Naive thymus-derived CD8-positive, alpha-beta T cell (primary cell): ENCODE measurements around the gene SNCB. TPM values are rescaled to one million over a fixed set of nuclear protein-coding genes. Genes with fewer than 3 reads are reported as not detected.

Experiments
- ATAC-seq, 2 donors: fragments of 150-1000 bp; cut with Tn5 transposase in 1 of 2; sonication (Bioruptor Pico), chemical (Tn5 transposase) in 1 of 2; 1 replicate in 1 of 2; 2 replicates in 1 of 2; pipeline ENCODE4 v1.10.0; 2021; ENCODE audit warnings: mild to moderate bottlenecking in 2 of 2, moderate library complexity in 2 of 2
- POLR2A ChIA-PET: fragments of 350-600 bp; sonication (Branson Sonifier 250); formaldehyde crosslinking; loops from one replicate; lab custom pipeline; 2021; ENCODE audit warnings: antibody characterized with exemption; lab: Charles Lee
- DNase-seq, 10 donors: peaks; one replicate each; pipeline versions ENCODE4 v3.0.0 to v3.0.0-alpha.2; 2020 to 2022
- H3K27ac Mint-ChIP-seq, 10 donors: one replicate each; pipeline ENCODE4 v1.8.0; 2020 to 2022; ENCODE audit warnings: mild to moderate bottlenecking in 10 of 10, mixed read lengths in 10 of 10, moderate library complexity in 4 of 10, inconsistent platforms in 1 of 10
- H3K27me3 Mint-ChIP-seq, 5 donors: one replicate each; pipeline ENCODE4 v1.8.0; 2021 to 2022; ENCODE audit warnings: mixed read lengths in 5 of 5
- H3K36me3 Mint-ChIP-seq, 3 donors: one replicate each; pipeline ENCODE4 v1.8.0; 2020 to 2022; ENCODE audit warnings: mixed read lengths in 3 of 3, mild to moderate bottlenecking in 2 of 3, inconsistent platforms in 1 of 3
- H3K4me1 Mint-ChIP-seq, 4 donors: one replicate each; pipeline ENCODE4 v1.8.0; 2021 to 2022; ENCODE audit warnings: mixed read lengths in 4 of 4
- H3K4me3 Mint-ChIP-seq, 10 donors: one replicate each; pipeline ENCODE4 v1.8.0; 2020 to 2022; ENCODE audit warnings: mild to moderate bottlenecking in 10 of 10, mixed read lengths in 10 of 10, moderate library complexity in 6 of 10, inconsistent platforms in 1 of 10
- H3K9me3 Mint-ChIP-seq, 9 donors: one replicate each; pipeline ENCODE4 v1.8.0; 2020 to 2022; ENCODE audit warnings: mixed read lengths in 9 of 9, mild to moderate bottlenecking in 3 of 9, inconsistent platforms in 1 of 9, moderate library complexity in 1 of 9
- polyA plus RNA-seq, 3 donors: library from polyadenylated mRNA; unstranded; fragments of 300-500 nt; fragmentation: Illumina TruSeq; gene quantifications; one replicate each; pipeline ENCODE4 v1.2.3, GENCODE V29; 2021
- total RNA-seq, 8 experiments: library from RNA in 2 of 8; stranded (reverse) in 2 of 8; gene quantifications; one replicate each; pipeline ENCODE4 v1.2.3 and lab custom pipeline; 2021 to 2026

SNCB gene
- total and polyA plus RNA-seq, 5 experiments from 2014 or later = not detected

DNA sequence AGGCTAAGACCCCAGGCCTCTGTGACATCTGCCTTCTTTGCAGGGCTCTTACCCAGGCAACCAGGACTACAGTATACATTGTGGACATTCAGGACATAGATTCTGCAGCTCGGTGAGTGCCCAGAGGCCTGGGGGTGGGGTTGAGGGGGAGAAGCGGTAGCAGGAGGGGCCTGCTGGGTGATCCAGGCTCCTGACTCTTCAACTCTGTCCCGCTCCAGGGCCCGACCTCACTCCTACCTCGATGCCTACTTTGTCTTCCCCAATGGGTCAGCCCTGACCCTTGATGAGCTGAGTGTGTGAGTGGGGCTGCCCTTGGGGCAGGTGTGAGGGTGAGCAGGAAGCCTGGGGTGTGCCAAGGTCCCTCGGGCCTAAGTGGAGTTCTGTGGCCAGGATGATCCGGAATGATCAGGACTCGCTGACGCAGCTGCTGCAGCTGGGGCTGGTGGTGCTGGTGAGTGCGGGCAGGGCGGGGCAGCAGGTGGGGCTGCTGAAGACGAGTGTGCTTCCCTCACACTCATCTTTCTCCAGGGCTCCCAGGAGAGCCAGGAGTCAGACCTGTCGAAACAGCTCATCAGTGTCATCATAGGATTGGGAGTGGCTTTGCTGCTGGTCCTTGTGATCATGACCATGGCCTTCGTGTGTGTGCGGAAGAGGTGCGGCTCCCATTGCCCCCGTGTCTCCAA is 40.2 kb downstream of the SNCB start:
- DNase-seq = no peak
- Mint-ChIP-seq H3K27me3 (peaks cover 0 to 6% (median 0%) of the 10 kb centered on the region in 5 donors), H3K9me3 (peaks cover 0 to 12% (median 4%) of the 10 kb centered on the region in 9 donors), H3K4me1 (no peaks in the 10 kb centered on the region), H3K36me3 (peaks cover 0 to 6% (median 6%) of the 10 kb centered on the region in 3 donors), H3K4me3 (no peak overlapping the region), H3K27ac (no peak overlapping the region)
- POLR2A ChIA-PET = no interaction called here
- ATAC-seq = no peak

GRCh38 chr5:176589039-176589769 is 41.1 kb downstream of the SNCB start:
- H3K4me1 Mint-ChIP-seq = no peaks in the 10 kb centered on the region
- peaks cover 0 to 6% (median 0%) of the 10 kb centered on the region in 5 donors for H3K27me3 Mint-ChIP-seq
- no peak overlapping the region for H3K27ac Mint-ChIP-seq
- H3K36me3 Mint-ChIP-seq = peaks cover 0 to 7% (median 7%) of the 10 kb centered on the region in 3 donors
- no peak for ATAC-seq
- H3K9me3 Mint-ChIP-seq = peaks cover 0 to 15% (median 6%) of the 10 kb centered on the region in 9 donors
- H3K4me3 Mint-ChIP-seq = no peak overlapping the region
- POLR2A ChIA-PET = no interaction called here
- DNase-seq = no peak

- DNase-seq = no peak
- Mint-ChIP-seq H3K36me3 (peaks cover 0 to 7% (median 7%) of the 10 kb centered on the region in 3 donors), H3K9me3 (peaks cover 0 to 25% (median 6%) of the 10 kb centered on the region in 9 donors), H3K27me3 (peaks cover 0 to 6% (median 0%) of the 10 kb centered on the region in 5 donors), H3K4me1 (no peaks in the 10 kb centered on the region), H3K4me3 (no peak overlapping the region), H3K27ac (peak overlapping the region in 1 of 10 donors; percentile 15)
- ATAC-seq = no peak
- POLR2A ChIA-PET = no interaction called here
Measured at GRCh38 chr5:176588297-176588696, 42.0 kb downstream of the SNCB start.

DNA sequence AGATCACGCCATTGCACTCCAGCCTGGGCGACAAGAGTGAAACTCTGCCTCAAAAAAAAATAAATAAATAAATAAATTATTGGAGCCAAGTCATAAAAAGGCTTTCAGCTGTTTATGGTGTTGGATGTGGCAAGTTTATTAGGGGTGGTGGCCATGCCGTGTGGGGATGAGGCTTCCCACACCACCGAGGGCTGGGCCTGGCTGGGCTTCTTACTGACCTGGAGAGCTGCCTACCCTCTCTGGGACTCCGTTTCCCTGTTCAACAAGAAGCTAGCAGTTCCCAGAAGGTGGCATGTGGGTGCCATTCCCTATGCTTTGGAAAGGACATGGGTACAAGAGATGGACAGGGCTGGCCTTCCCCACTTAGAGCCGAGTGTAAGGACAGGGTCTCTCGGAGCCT is 42.9 kb downstream of the SNCB start:
- Mint-ChIP-seq H3K9me3 (peaks cover 0 to 26% (median 6%) of the 10 kb centered on the region in 9 donors), H3K4me1 (no peaks in the 10 kb centered on the region), H3K36me3 (peaks cover 0 to 7% (median 7%) of the 10 kb centered on the region in 3 donors), H3K27me3 (peaks cover 0 to 6% (median 0%) of the 10 kb centered on the region in 5 donors), H3K4me3 (no peak overlapping the region), H3K27ac (no peak overlapping the region)
- POLR2A ChIA-PET = no interaction called here
- DNase-seq (no peak), ATAC-seq (no peak)

DNA sequence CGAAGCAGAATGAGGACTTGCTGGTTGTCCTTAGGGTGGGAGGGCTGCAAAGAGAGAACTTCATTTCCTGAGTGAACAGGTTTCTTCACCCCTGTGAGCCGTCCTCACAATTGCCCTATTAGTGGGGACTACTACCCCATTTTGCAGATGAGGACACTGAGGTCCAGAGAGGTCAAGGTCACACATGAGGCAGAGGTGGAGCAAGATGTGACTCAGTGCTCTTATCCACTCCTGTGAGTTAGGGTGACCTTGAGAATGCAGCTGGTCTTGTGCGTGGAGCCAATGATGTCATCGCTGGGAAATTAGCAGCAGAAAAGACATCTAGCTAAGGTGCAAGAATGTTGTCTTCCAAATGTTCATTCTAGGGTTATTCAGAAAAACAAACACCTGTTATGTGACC is 47.3 kb downstream of the SNCB start:
- POLR2A ChIA-PET = no interaction called here
- no peak overlapping the region for H3K4me3 Mint-ChIP-seq
- peaks cover 0 to 2% (median 0%) of the 10 kb centered on the region in 5 donors for H3K27me3 Mint-ChIP-seq
- peaks cover 0 to 26% (median 6%) of the 10 kb centered on the region in 9 donors for H3K9me3 Mint-ChIP-seq
- H3K4me1 Mint-ChIP-seq = peaks cover 0 to 2% (median 0%) of the 10 kb centered on the region in 4 donors
- DNase-seq = no peak
- no peak overlapping the region for H3K27ac Mint-ChIP-seq
- ATAC-seq = no peak
- peaks cover 0 to 7% (median 7%) of the 10 kb centered on the region in 3 donors for H3K36me3 Mint-ChIP-seq

GRCh38 chr5:176581361-176581760 is 49.0 kb downstream of the SNCB start:
- Mint-ChIP-seq H3K4me3 (no peak overlapping the region), H3K4me1 (peaks cover 0 to 2% (median 0%) of the 10 kb centered on the region in 4 donors), H3K27me3 (no peaks in the 10 kb centered on the region), H3K9me3 (peaks cover 0 to 26% (median 6%) of the 10 kb centered on the region in 9 donors), H3K27ac (no peak overlapping the region), H3K36me3 (peaks cover 0 to 7% (median 7%) of the 10 kb centered on the region in 3 donors)
- no peak for ATAC-seq
- no peak for DNase-seq
- POLR2A ChIA-PET = no interaction called here

- Mint-ChIP-seq H3K4me3 (no peak overlapping the region), H3K9me3 (peaks cover 0 to 11% (median 0%) of the 10 kb centered on the region in 9 donors), H3K27me3 (no peaks in the 10 kb centered on the region), H3K27ac (no peak overlapping the region), H3K36me3 (no peaks in the 10 kb centered on the region), H3K4me1 (peaks cover 0 to 4% (median 0%) of the 10 kb centered on the region in 4 donors)
- no peak for ATAC-seq
- POLR2A ChIA-PET = interaction anchor here (0.8 to 1.8 kb wide), 3 partner anchors 42 to 83 kb away, joined by 3 to 6 read pairs (median 4); partner anchors contain the start of gene RNF44
- DNase-seq = no peak
Measured at GRCh38 chr5:176579323-176579722, 51.0 kb downstream of the SNCB start.

- POLR2A ChIA-PET = interaction anchor here (0.6 to 1.8 kb wide), 3 partner anchors 41 to 115 kb away, joined by 4 to 6 read pairs (median 5); partner anchors contain the start of gene RNF44
- Mint-ChIP-seq H3K27ac (peak overlapping the region in 2 of 10 donors; percentile 75 to 84), H3K36me3 (no peaks in the 10 kb centered on the region), H3K27me3 (no peaks in the 10 kb centered on the region), H3K4me1 (peaks cover 3 to 11% (median 5%) of the 10 kb centered on the region in 4 donors), H3K9me3 (peaks cover 0 to 3% (median 0%) of the 10 kb centered on the region in 9 donors), H3K4me3 (no peak overlapping the region)
- DNase-seq = peak in 8 of 10 donors; percentile 10 to 73 (median 33)
- ATAC-seq = peak; percentile 30 to 76
Measured at GRCh38 chr5:176578391-176578808, 51.9 kb downstream of the SNCB start.

DNA sequence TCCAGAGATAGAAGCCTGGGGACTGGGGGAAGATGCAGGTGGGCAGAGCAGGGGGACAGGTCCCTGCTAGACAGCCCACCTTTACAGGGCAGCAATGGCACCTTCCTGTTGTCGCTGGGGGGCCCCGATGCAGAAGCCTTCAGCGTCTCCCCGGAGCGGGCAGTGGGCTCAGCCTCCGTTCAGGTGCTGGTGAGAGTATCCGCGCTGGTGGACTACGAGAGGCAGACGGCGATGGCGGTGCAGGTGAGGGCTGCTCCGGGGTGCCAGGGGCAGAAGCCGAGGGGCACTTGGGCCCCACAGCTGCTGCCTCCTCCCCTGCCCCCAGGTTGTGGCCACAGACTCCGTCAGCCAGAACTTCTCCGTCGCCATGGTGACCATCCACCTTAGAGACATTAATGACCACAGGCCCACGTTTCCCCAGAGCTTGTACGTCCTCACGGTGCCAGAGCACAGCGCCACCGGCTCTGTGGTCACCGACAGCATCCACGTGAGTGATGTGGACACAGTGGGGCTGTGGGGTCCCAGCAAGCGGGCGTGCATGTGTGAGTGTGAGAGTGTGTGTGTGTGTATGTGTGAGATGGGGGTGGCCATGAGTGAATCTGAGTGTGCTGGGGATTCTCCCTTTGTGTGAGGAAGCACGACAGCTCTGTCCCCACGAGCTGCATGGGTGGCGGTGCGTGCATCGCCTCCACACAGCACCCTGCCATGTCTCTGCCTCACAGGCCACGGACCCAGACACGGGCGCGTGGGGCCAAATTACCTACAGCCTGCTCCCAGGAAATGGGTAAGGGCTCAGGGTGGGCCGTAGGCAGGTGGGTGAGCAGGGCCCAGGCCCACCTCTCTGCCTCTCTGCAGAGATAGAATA is 52.8 kb downstream of the SNCB start:
- Mint-ChIP-seq H3K36me3 (no peaks in the 10 kb centered on the region), H3K4me1 (peaks cover 3 to 11% (median 6%) of the 10 kb centered on the region in 4 donors), H3K4me3 (no peak overlapping the region), H3K27ac (no peak overlapping the region), H3K9me3 (no peaks in the 10 kb centered on the region), H3K27me3 (no peaks in the 10 kb centered on the region)
- POLR2A ChIA-PET = interaction anchor here (1.8 kb wide), 1 partner anchor 40 kb away, joined by 6 read pairs; the partner anchor contains the start of gene RNF44
- no peak for ATAC-seq
- no peak for DNase-seq

DNA sequence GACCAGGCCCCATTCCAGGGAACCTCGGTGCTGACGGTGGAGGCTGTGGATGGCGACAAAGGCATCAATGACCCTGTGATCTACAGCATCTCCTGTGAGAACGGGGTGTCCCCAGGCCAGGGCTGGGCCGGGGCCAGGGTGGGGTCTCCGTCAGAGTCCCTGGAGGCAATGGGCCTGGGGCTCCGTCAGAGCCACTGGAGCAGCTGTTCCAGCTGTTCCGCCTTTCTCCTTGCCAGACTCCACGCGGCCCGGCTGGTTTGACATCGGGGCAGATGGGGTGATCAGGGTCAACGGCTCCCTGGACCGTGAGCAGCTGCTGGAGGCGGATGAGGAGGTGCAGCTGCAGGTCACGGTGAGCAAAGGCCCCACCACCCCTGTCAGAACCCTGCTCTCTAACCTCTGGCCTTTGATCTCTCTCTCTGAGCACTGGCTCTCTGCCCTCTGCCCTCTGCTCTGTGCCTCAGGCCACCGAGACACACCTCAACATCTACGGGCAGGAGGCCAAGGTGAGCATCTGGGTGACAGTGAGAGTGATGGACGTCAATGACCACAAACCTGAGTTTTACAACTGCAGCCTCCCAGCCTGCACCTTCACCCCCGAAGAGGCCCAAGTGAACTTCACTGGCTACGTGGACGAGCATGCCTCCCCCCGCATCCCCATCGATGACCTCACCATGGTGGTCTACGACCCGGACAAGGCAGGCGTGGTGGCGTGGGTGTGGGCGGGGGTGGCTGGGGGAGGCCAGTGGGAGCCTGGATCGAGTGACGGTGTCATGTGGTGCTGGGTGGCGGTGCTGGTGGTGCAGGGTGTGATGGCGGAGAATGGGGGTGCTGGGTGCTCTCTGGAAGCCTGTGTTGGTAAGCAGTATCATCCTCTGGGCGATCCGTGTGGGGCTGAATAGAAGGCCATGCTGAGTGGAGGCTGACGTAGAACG is 54.6 kb downstream of the SNCB start:
- Mint-ChIP-seq H3K27ac (peak overlapping the region in 2 of 10 donors; percentile 27 to 36), H3K4me1 (peaks cover 3 to 11% (median 6%) of the 10 kb centered on the region in 4 donors), H3K36me3 (no peaks in the 10 kb centered on the region), H3K9me3 (no peaks in the 10 kb centered on the region), H3K4me3 (no peak overlapping the region), H3K27me3 (peaks cover 0 to 3% (median 0%) of the 10 kb centered on the region in 5 donors)
- ATAC-seq = no peak
- no peak for DNase-seq
- POLR2A ChIA-PET = interaction anchor here (3.3 kb wide), 1 partner anchor 32 kb away, joined by 15 read pairs; no protein-coding TSS in a partner anchor

DNA sequence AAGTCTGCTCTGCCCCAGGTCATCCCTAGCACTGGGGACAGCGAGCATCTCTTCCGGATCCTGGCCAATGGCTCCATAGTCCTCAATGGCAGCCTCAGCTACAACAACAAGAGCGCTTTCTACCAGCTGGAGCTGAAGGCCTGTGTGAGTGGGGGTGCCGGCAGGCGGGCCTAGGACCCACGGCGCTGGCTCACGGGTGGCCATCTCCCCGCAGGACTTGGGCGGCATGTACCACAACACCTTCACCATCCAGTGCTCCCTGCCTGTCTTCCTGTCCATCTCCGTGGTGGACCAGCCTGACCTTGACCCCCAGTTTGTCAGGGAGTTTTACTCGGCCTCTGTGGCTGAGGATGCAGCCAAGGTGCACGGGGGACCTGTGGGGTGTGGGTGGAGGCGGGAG is 55.3 kb downstream of the SNCB start:
- POLR2A ChIA-PET = interaction anchor here (1.8 to 3.3 kb wide), 2 partner anchors 31 to 158 kb away, joined by 5 to 15 read pairs; partner anchors contain the start of gene CLTB
- H3K4me3 Mint-ChIP-seq = no peak overlapping the region
- peaks cover 3 to 11% (median 6%) of the 10 kb centered on the region in 4 donors for H3K4me1 Mint-ChIP-seq
- ATAC-seq (no peak), DNase-seq (no peak)
- H3K27ac Mint-ChIP-seq = no peak overlapping the region
- H3K36me3 Mint-ChIP-seq = no peaks in the 10 kb centered on the region
- no peaks in the 10 kb centered on the region for H3K9me3 Mint-ChIP-seq
- peaks cover 0 to 3% (median 0%) of the 10 kb centered on the region in 5 donors for H3K27me3 Mint-ChIP-seq
